Suppressor macrophage (primary cell): ENCODE results near the gene BTN3A1.

Experiments used
- DNase-seq, 4 experiments: peaks; one replicate each; pipeline ENCODE4 v3.0.0-alpha.2; 2020 to 2022

BTN3A1 gene

DNA sequence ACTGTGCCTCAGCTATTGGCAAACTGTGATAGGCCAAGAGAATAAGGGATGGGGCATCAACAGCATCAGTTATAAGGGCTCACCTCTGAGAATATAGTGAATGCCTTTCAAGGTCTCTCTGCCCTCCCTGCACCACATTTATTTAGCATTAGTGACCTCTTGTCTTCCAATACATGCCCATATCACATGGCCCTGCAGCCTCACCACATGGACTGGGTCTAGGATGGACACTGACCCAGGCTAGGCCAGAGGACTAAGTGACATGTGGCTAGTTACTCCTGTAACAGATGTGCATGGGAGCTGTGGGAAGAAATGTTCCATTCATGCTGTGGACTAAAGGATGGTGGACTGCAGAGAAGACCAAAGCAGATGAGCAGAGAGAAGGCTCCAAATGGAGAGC, 22.3 kb upstream of the BTN3A1 start:
- DNase-seq: no peak

- no peak for DNase-seq
These were observed 21.8 kb upstream of the BTN3A1 start for GRCh38 chr6:26380256-26380655.

GRCh38 chr6:26382121-26382520, 20.0 kb upstream of the BTN3A1 start:
- no peak for DNase-seq

- DNase-seq: peak in 1 of 4 experiments; percentile 23
These were observed 18.3 kb upstream of the BTN3A1 start for GRCh38 chr6:26383624-26384417.

DNA sequence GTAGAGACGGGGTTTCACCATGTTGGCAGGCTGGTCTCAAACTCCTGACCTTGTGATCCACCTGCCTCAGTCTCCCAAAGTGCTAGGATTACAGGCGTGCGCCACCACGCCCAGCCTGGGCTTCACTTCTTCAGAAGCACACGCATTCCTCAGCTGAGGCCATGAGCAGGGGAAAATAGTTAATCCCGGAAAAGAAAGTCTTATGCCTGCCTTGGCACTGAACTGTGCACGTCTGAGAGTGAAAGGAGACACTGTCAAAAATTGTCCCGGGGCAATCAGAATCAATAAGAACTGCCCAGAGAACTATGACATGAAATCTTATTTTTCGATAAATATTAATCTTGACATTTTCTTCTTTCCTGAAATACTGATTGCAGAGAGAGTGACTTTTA, 16.3 kb upstream of the BTN3A1 start:
- no peak for DNase-seq

- no peak for DNase-seq
These were observed 14.5 kb upstream of the BTN3A1 start for GRCh38 chr6:26387565-26387964.

GRCh38 chr6:26388014-26388413, 14.1 kb upstream of the BTN3A1 start:
- no peak for DNase-seq

DNA sequence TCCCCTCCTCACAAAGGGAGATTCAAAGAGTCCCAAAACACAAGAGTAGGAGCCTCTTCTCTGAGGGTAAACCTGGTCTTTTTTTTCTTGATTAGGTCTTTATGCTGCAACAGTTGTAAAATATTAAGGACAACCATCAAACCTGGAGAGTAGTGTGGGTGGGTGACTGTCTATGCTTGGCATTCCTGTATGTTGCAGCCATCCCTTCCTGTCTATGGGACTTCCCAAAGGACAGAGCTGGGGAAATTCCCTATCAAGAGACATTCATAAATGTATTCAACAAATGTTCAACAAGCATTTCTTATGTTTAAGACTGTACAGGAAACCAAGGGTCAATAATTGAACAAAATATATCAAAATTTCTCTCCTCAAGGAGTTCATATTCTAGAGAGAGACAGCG, 13.6 kb upstream of the BTN3A1 start:
- no peak for DNase-seq

GRCh38 chr6:26389349-26389894, 12.7 kb upstream of the BTN3A1 start:
- peak; percentile 52 to 82 (median 66) for DNase-seq

GRCh38 chr6:26390531-26390930, 11.5 kb upstream of the BTN3A1 start:
- DNase-seq: peak in 2 of 4 experiments; percentile 45 to 48

GRCh38 chr6:26392932-26393636, 9.0 kb upstream of the BTN3A1 start:
- peak; percentile 37 to 67 (median 58) for DNase-seq

GRCh38 chr6:26394289-26394688, 7.8 kb upstream of the BTN3A1 start:
- DNase-seq: no peak

- DNase-seq: no peak
These were observed 3.5 kb upstream of the BTN3A1 start for GRCh38 chr6:26398555-26398954.

DNA sequence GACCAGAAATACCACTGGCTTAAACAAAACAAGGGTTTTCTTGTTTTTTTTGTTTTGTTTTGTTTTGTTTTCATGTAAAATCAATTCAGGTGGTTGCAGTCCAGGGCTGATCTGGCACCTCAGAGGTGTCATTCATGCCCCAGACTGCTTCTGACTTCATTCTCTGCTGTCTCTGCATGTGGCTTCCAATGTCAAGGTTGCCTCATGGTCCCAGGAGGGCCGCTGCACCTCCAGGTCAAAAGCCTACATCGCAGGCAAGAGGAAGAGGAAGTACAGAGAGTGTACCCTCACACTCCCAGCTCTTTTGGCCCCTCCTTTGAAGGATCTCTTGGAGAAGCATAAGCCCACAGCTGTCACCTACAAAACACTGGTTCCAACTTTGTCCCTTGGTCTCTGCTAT, 1.4 kb upstream of the BTN3A1 start:
- peak in 2 of 4 experiments; percentile 19 to 45 for DNase-seq

DNA sequence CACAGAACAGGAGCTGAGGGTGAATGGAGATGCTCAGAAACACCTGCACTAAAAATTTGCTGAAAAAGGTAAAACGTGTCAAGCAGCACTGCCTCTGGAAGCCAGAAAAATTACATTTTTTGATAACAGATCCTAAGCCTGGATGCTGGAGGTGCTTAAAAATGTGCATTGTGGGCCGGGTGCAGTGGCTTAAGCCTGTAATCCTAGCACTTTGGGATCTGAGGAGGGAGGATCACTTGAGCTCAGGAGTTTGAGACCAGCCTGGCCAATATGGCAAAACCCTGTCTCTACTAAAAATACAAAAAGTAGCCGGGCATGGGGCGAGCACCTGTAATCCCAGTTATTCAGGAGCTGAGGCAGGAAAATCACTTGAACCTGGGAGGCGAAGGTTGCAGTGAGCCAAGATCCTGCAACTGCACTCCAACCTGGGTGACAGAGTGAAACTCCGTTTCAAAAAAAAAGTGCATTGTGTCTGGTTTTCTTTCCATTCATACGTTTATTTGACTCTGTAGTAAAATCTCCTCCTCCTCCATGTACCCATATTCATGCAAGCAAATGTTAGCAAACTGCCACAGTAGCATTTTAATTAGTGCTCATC, 587 bp upstream of the BTN3A1 start:
- DNase-seq: no peak

DNA sequence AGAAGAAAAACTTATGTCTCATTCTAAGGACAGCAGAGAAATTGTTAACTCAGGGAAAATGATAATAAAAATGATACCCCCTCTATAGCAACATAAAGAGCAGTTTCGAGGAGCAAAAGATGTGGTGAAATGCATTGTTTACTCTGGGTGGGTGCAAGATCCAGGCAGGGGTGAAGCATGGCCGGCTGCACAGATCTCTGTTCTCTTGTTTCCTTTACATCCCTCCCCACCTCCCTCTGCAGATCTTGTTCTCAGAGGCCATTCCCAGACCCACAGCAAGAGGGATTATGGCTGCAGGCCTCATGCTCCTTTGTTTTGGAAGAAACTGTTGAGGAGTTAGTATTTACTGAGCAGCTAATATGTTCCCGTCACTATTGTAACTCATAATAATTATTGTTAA, 1.8 kb downstream of the BTN3A1 start:
- no peak for DNase-seq

GRCh38 chr6:26404546-26404945, 2.5 kb downstream of the BTN3A1 start:
- peak; percentile 23 to 55 (median 26) for DNase-seq

DNA sequence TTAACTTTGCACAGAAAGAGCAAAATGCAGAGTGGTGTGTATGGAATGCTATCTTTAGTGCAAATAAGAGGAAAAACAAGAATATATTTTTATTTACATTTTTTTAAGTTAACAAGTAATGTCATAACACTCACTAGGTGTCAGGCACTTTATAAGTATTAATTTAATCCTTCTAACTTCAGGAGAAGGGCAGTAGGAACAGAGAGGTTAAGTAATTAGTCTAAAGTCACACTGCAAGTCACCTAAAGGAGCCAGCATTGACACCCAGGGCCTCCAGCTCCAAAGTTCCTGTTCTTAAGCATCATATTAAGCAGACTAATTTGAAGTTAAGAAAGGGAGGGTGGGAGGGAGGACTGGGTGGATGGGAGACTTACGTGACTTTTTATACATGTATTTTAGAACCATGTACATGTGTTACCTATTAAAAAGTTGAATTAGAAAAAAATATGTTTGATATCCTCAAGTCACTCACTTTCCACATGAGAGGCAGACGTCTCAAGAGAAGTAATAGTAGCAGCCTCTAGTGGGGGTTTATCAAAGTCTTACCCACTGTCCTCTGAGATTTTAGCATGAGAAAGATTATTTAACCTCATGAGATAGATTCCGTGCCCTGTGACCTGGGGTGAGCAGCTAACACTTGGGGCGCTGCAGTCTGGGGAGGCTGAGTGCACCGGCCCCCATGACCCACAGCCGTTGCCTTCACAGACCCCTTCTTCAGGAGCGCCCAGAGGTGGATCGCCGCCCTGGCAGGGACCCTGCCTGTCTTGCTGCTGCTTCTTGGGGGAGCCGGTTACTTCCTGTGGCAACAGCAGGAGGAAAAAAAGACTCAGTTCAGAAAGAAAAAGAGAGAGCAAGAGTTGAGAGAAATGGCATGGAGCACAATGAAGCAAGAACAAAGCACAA, 7.0 kb downstream of the BTN3A1 start:
- no peak for DNase-seq

DNA sequence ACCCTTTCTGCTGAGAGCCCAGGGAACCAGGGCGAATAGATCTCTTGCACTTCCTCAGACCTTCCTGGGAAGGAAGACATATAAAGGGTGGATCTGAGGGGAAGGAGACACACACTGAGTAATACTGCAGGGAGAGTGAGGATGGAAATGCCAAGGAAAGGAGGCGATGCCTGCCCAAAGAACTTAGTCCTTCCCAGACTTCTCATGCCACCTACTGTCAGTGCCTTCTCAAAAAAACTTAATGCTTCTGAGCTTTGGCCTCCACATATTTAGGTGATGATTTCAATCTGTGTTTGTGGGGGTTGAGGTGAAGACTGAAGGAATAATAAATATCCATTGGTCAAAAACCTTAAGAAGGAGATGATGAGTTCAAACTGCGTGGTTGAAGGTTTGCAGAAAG, 9.7 kb downstream of the BTN3A1 start:
- no peak for DNase-seq

DNA sequence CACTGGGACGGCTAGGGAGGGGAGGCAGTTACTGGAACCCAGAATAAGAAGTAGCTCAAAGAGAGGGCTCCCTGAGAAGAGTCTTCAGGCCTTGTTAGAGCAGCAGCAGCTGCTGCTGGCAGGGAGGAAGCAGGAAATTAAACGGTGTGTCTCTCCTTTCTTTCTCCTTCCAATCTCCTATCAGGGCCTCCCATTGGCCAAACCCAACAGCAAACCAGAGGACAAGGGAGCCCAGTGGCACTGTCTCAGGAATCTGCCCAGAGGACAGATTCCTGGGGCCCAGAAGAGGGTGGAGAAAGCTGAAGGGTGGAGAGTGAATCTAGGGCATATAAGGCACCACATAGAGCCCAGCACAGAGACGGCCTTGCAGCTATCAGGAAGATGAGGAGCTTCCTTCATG, 10.2 kb downstream of the BTN3A1 start:
- no peak for DNase-seq

GRCh38 chr6:26412954-26413353, 10.9 kb downstream of the BTN3A1 start:
- DNase-seq: no peak

- no peak for DNase-seq
These were observed 12.2 kb downstream of the BTN3A1 start for GRCh38 chr6:26414281-26414680.
